Upper lobe of left lung (tissue), 4 donors: ENCODE results near the gene TMEM44.

Source experiments
- CTCF ChIP-seq, 6 experiments: fragments of 450-650 bp in 4 of 6; fragments of 200-600 bp in 2 of 6; sonication (generic) in 2 of 6; IDR thresholded peaks; one replicate each; pipeline ENCODE4 v1.5.1; 2016 to 2019; ENCODE audit warnings: antibody characterized with exemption in 6 of 6
- POLR2A ChIP-seq, 4 donors: fragments of 450-650 bp; IDR thresholded peaks; one replicate each; pipeline ENCODE4 v1.5.1; 2016 to 2017; ENCODE audit warnings: antibody characterized with exemption in 4 of 4, mild to moderate bottlenecking in 2 of 4
- POLR2AphosphoS5 ChIP-seq, 2 donors: sonication (generic); formaldehyde crosslinking; IDR thresholded peaks; one replicate each; pipeline ENCODE4 v1.5.1; 2017; ENCODE audit warnings: antibody characterized with exemption in 2 of 2

- TF ChIP-seq POLR2A (IDR thresholded peaks at IDR 0.05), result peak in 1 of 4 donors; percentile 55
- TF ChIP-seq CTCF (IDR thresholded peaks at IDR 0.05), result no peak
- peak; percentile 89 to 90 for TF ChIP-seq POLR2AphosphoS5 (IDR thresholded peaks at IDR 0.05)
These were observed 38.9 kb upstream of the TMEM44 start, which contains the start of gene LSG1 for GRCh38 chr3:194671900-194672808.
